B cell (primary cell): ENCODE results near the gene HYLS1. TPM values are rescaled to one million over a fixed set of nuclear protein-coding genes. Genes with fewer than 3 reads are reported as not detected.

Source experiments
- ATAC-seq: fragments of 200-7000 bp; cut with Tn5 transposase; one replicate; pipeline ENCODE4 v1.10.0; 2021; ENCODE audit warnings: low read depth, mild to moderate bottlenecking, moderate number of reproducible peaks, moderate library complexity
- CTCF ChIA-PET: fragments of 350-600 bp; sonication (Branson Sonifier 250); formaldehyde crosslinking; loops from one replicate; lab custom pipeline; 2021; ENCODE audit warnings: antibody characterized with exemption, inconsistent platforms; lab: Charles Lee
- POLR2A ChIA-PET: fragments of 350-600 bp; sonication (Branson Sonifier 250); formaldehyde crosslinking; loops from one replicate; lab custom pipeline; 2021; ENCODE audit warnings: antibody characterized with exemption; lab: Charles Lee
- DNase-seq: peaks from one replicate; pipeline ENCODE4 v3.0.0; 2013
- H2AFZ ChIP-seq: 2 replicates; pipeline ENCODE4 v1.6.1; 2012; ENCODE audit warnings: mild to moderate bottlenecking, low read depth, low read length; ENCODE audit not compliant: insufficient read depth, poor library complexity, severe bottlenecking
- H3K27ac ChIP-seq, 2 donors: 1 replicate in 1 of 2; 2 replicates in 1 of 2; pipeline ENCODE4 v1.5.1; 2012 to 2013; ENCODE audit warnings: low read length in 2 of 2, mild to moderate bottlenecking in 2 of 2, moderate library complexity in 1 of 2
- H3K27me3 ChIP-seq, 4 experiments: fragments of 200-600 bp in 1 of 4; sonication (generic) in 1 of 4; replicated peaks in 1 of 4; 1 replicate in 2 of 4; 2 replicates in 2 of 4; pipeline versions ENCODE4 v1.6.1 to v1.7.0; 2013 to 2016; ENCODE audit warnings: low read length in 3 of 4, mild to moderate bottlenecking in 2 of 4, mixed read lengths in 1 of 4, moderate library complexity in 1 of 4; ENCODE audit not compliant: insufficient read depth in 4 of 4, control insufficient read depth in 3 of 4; ENCODE audit errors: control extremely low read depth in 1 of 4
- H3K36me3 ChIP-seq, 2 experiments: replicated peaks in 1 of 2; 1 replicate in 1 of 2; 2 replicates in 1 of 2; pipeline versions ENCODE4 v1.6.1 to v1.7.1; 2013; ENCODE audit warnings: low read length in 1 of 2; ENCODE audit not compliant: insufficient read depth in 2 of 2, control insufficient read depth in 1 of 2; ENCODE audit errors: control extremely low read depth in 1 of 2, extremely low read depth in 1 of 2
- H3K4me1 ChIP-seq, 2 donors: fragments of 200-600 bp in 1 of 2; sonication (generic) in 1 of 2; 1 replicate in 1 of 2; 2 replicates in 1 of 2; pipeline versions ENCODE4 v1.5.1 to v1.6.1; 2013 to 2017; ENCODE audit warnings: low read length in 2 of 2; ENCODE audit not compliant: control insufficient read depth in 2 of 2, insufficient read depth in 2 of 2
- H3K4me2 ChIP-seq: replicated peaks from 2 replicates; pipeline ENCODE3; 2012; ENCODE audit warnings: mild to moderate bottlenecking, low read depth, low read length; ENCODE audit not compliant: poor library complexity, severe bottlenecking
- H3K4me3 ChIP-seq, 5 experiments: fragments of 200-600 bp in 1 of 5; sonication (generic) in 1 of 5; 1 replicate in 3 of 5; 2 replicates in 2 of 5; pipeline versions ENCODE4 v1.5.1 to v1.7.0; 2011 to 2016; ENCODE audit warnings: low read length in 4 of 5, mild to moderate bottlenecking in 4 of 5, low read depth in 2 of 5, control low read depth in 1 of 5, moderate library complexity in 1 of 5; ENCODE audit not compliant: insufficient read depth in 1 of 5; ENCODE audit errors: control extremely low read depth in 1 of 5, extremely low read depth in 1 of 5
- H3K79me2 ChIP-seq: fragments of 200-600 bp; sonication (generic); one replicate; pipeline ENCODE4 v1.6.0; 2016; ENCODE audit warnings: low read length; ENCODE audit not compliant: control insufficient read depth, insufficient read depth
- H3K9ac ChIP-seq: fragments of 200-600 bp; sonication (generic); 2 replicates; pipeline ENCODE4 v1.6.1; 2017; ENCODE audit warnings: mild to moderate bottlenecking, low read length, moderate library complexity
- H3K9me3 ChIP-seq, 3 donors: one replicate each; pipeline versions ENCODE4 v1.6.1 to v1.7.1; 2013; ENCODE audit warnings: low read length in 2 of 3; ENCODE audit not compliant: control insufficient read depth in 2 of 3, insufficient read depth in 1 of 3; ENCODE audit errors: control extremely low read depth in 1 of 3
- H4K20me1 ChIP-seq: 2 replicates; pipeline ENCODE4 v1.6.0; 2012; ENCODE audit warnings: mild to moderate bottlenecking, low read length; ENCODE audit not compliant: insufficient read depth, control insufficient read depth, poor library complexity, severe bottlenecking
- H3K27ac Mint-ChIP-seq: one replicate; pipeline ENCODE4 v1.8.0; 2021; ENCODE audit warnings: mixed read lengths
- H3K27me3 Mint-ChIP-seq: one replicate; pipeline ENCODE4 v1.8.0; 2021; ENCODE audit warnings: mixed read lengths
- H3K4me1 Mint-ChIP-seq: one replicate; pipeline ENCODE4 v1.8.0; 2021; ENCODE audit warnings: mixed read lengths
- H3K4me3 Mint-ChIP-seq: one replicate; pipeline ENCODE4 v1.8.0; 2021; ENCODE audit warnings: mixed read lengths
- H3K9me3 Mint-ChIP-seq: one replicate; pipeline ENCODE4 v1.8.0; 2022; ENCODE audit warnings: mixed read lengths; ENCODE audit not compliant: insufficient read depth
- CTCF ChIP-seq: fragments of 200-600 bp; IDR thresholded peaks from one replicate; pipeline ENCODE4 v1.8.0; 2022; ENCODE audit warnings: antibody characterized with exemption, mild to moderate bottlenecking
- EZH2 ChIP-seq: IDR thresholded peaks from 2 replicates; pipeline ENCODE4 v1.6.1; 2012; ENCODE audit warnings: borderline replicate concordance, low read depth, mild to moderate bottlenecking, moderate library complexity, low read length; ENCODE audit not compliant: insufficient read depth, poor library complexity, severe bottlenecking
- WGBS: methylation state at CpG from one replicate; pipeline ENCODE4 v1.1.5; 2013; ENCODE audit warnings: missing lambda C conversion rate; ENCODE audit not compliant: insufficient coverage; 5-methylcytosine and 5-hydroxymethylcytosine counted together
- intact Hi-C: fragments of 100-400 bp; cut with micrococcal nuclease; formaldehyde crosslinking; loops from one replicate; pipeline ENCODE4 v1.10.0; 2022
- polyA plus RNA-seq: library from polyadenylated mRNA; depleted of rRNA; stranded (reverse); fragments of >200 nt; gene quantifications from 2 replicates; pipeline ENCODE4 v1.2.3, GENCODE V29; 2012
- total RNA-seq, 2 donors: library from RNA; stranded (reverse); fragments of 120-200 nt in 1 of 2; gene quantifications; 1 replicate in 1 of 2; 2 replicates in 1 of 2; pipeline versions ENCODE4 v1.2.3 to v1.2.4, GENCODE V29; 2013 to 2022

Gene HYLS1
- total and polyA plus RNA-seq, 2 donors (not counting 1 experiment from before 2014, with no cell fraction given) = 3.1 to 9.4 TPM

- intact Hi-C loops = no loop called here
- H3K4me3 Mint-ChIP-seq = no peak overlapping the region
- Histone ChIP-seq H3K79me2 (no peaks in the 10 kb centered on the region), H3K4me1 (no peaks in the 10 kb centered on the region), H3K4me2 (no peak overlapping the region), H3K9ac (no peak overlapping the region), H4K20me1 (no peaks in the 10 kb centered on the region), H3K36me3 (no peaks in the 10 kb centered on the region), H3K27ac (no peak overlapping the region), H3K27me3 (peaks cover 0 to 3% (median 1%) of the 10 kb centered on the region in 4 experiments), H2AFZ (no peak overlapping the region), H3K4me3 (no peak overlapping the region), H3K9me3 (no peaks in the 10 kb centered on the region)
- POLR2A ChIA-PET = no interaction called here
- peaks cover 36% of the 10 kb centered on the region for H3K27me3 Mint-ChIP-seq
- 93% methylated on average over 8 of the region's 12 CpGs for WGBS
- no peak overlapping the region for H3K27ac Mint-ChIP-seq
- H3K4me1 Mint-ChIP-seq = no peaks in the 10 kb centered on the region
- no peak for TF ChIP-seq CTCF
- no peak for TF ChIP-seq EZH2
- DNase-seq (no peak), ATAC-seq (no peak)
- no peaks in the 10 kb centered on the region for H3K9me3 Mint-ChIP-seq
- CTCF ChIA-PET = interaction anchor here (0.9 kb wide), 1 partner anchor 9 kb away, joined by 3 read pairs; no protein-coding TSS in a partner anchor
Observed at GRCh38 chr11:125916683-125917347, 29.3 kb downstream of the HYLS1 start.

GRCh38 chr11:125918140-125918840 is 30.8 kb downstream of the HYLS1 start:
- no peaks in the 10 kb centered on the region for H3K36me3 ChIP-seq
- H3K9me3 ChIP-seq = no peaks in the 10 kb centered on the region
- H3K4me1 ChIP-seq = no peaks in the 10 kb centered on the region
- peaks cover 2% of the 10 kb centered on the region for H3K4me1 Mint-ChIP-seq
- DNase-seq (no peak), ATAC-seq (no peak)
- 96% methylated on average over 9 of the region's 13 CpGs for WGBS
- H4K20me1 ChIP-seq = no peaks in the 10 kb centered on the region
- CTCF ChIA-PET = no interaction called here
- H3K4me3 ChIP-seq = no peak overlapping the region
- no peak overlapping the region for H3K9ac ChIP-seq
- H3K27ac ChIP-seq = no peak overlapping the region
- intact Hi-C loops = no loop called here
- H3K27me3 Mint-ChIP-seq = peaks cover 33% of the 10 kb centered on the region
- H3K4me3 Mint-ChIP-seq = no peak overlapping the region
- no peak overlapping the region for H3K4me2 ChIP-seq
- TF ChIP-seq CTCF (no peak), EZH2 (no peak)
- no peaks in the 10 kb centered on the region for H3K79me2 ChIP-seq
- H3K27ac Mint-ChIP-seq = no peak overlapping the region
- POLR2A ChIA-PET = no interaction called here
- no peaks in the 10 kb centered on the region for H3K9me3 Mint-ChIP-seq
- peaks cover 0 to 8% (median 2%) of the 10 kb centered on the region in 4 experiments for H3K27me3 ChIP-seq
- no peak overlapping the region for H2AFZ ChIP-seq
